SKM-1 treated with dmso at 0.1 percent for 144 hours (cell line): ENCODE data around the gene DOP1A.
A peak's percentile ranks its signal among the peaks of the same experiment; 100 is the strongest.

Experiments
- DNase-seq: peaks from one replicate; lab custom pipeline; 2025; ENCODE audit not compliant: unreplicated experiment; lab: John Stamatoyannopoulos, UW

DOP1A gene

DNA sequence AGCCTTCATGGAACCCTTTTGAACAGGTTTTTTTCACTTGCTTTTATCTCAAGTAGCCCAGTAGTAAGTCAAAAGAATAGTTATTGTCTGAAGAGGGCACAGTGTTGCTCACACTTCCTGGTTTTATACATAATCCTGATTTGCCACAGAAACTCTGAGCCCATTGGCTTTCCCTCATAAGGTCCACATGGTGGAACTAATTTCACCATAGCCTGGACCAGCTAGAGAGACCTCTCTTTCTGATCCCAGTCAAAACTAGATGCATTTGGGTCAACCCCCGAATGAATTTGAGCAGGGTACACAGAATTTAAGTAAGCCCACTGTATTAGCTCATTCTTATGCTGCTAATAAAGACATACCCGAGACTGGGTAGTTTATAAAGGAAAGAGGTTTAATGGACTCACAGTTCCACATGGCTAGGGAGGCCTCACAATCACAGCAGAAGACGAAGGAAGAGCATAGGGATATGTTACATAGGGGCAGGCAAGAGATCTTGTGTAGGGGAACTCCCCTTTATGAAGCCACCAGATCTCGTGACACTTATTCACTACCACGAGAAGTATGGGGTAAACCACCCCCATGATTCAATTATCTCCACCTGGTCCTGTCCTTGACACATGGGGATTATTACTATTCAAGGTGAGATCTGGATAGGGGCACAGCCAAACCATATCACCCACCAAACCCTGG lies 131.8 kb downstream of the DOP1A start:
- DNase-seq: no peak

GRCh38 chr6:83199863-83200225 lies 132.4 kb downstream of the DOP1A start:
- no peak for DNase-seq

- DNase-seq: no peak
Measured at GRCh38 chr6:83202031-83202430, 134.6 kb downstream of the DOP1A start.

DNA sequence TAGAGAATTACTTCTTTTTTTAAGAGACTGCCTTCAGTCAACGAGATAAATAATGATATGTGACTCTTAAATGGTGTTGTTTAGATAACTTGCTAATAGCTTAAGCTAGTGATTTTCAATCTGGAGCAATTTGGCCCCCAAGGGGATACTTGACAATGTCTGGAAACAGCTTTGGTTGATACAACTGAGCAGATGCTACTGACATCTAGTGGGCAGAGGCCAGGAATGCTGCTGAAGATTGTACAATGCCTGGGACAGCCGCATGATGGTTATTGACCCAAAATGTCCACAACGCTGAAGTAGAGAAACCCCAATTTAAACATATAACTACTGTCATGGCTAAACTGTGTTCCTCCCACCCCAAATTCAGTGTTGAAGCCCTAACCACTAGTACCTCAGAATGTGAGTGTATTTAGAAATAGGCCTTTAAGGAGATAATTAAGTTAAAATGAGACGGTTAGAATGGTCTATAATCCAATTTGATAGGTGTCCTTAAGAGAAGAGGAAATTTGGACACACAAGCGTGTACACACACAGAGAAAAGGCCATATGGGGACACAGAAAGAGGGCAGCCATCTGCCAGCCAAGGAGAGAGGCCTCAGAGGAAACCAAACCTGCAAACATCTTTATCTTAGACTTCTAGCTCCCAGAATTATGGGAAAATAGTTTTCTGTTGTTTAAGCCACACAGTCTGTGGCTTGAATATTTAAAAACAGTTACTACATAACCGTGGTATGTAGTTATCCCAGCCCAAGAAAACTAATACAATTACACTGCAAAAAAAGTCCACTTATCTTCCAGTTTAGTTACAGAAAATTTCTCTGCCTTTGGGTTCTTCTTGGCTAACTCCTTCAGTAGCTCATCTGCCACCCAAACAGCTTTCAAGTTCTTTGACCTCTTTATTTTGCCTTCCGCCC lies 147.9 kb downstream of the DOP1A start:
- DNase-seq: peak; percentile 72

DNA sequence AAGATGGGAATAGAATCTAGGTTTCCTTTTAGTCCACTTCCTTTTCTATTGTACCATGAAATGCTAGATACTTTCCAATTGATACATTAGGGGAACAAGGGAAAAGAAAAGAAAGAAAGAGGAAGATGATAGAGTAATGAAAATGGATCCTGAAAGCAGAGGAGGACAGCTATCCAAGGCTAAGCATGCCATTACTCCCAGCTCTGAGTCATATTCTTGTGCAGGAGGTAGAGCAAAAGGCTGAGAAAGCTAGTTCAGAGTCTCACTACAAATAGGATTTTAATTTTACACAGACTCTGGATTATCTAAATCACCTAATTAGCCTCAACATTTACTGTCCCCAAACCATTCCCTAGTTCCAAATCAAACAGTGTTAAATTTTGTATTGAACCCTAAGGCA lies 149.3 kb downstream of the DOP1A start:
- no peak for DNase-seq
